Heart right ventricle (tissue), 16 donors: ENCODE data around the gene CEP126. TPM values are rescaled to one million over a fixed set of nuclear protein-coding genes. Genes with fewer than 3 reads are reported as not detected.
"Not testable (repeated sequence)": the region's sequence is repeated elsewhere in the genome, so short reads cannot be mapped to it uniquely, and the experiment has no call there.

Experiments used
- ATAC-seq, 8 donors: fragments of 200-7000 bp; cut with Tn5 transposase; one replicate each; pipeline ENCODE4 v1.9.1; 2020; ENCODE audit warnings: mild to moderate bottlenecking in 8 of 8, moderate library complexity in 8 of 8, moderate number of reproducible peaks in 1 of 8
- DNase-seq, 2 donors: peaks; one replicate each; pipeline ENCODE4 v3.0.0-alpha.2; 2020
- H3K27ac ChIP-seq, 10 donors: fragments of 200-600 bp; sonication (generic) in 2 of 10; one replicate each; pipeline versions ENCODE4 v1.5.0 to v1.8.0; 2020 to 2022; ENCODE audit warnings: mild to moderate bottlenecking in 3 of 10
- H3K27me3 ChIP-seq, 7 donors: fragments of 200-600 bp; one replicate each; pipeline ENCODE4 v1.8.0; 2021 to 2022; ENCODE audit warnings: mild to moderate bottlenecking in 2 of 7
- H3K36me3 ChIP-seq, 9 donors: fragments of 200-600 bp; sonication (generic) in 1 of 9; one replicate each; pipeline versions ENCODE4 v1.5.0 to v1.8.0; 2020 to 2022; ENCODE audit warnings: mild to moderate bottlenecking in 2 of 9
- H3K4me1 ChIP-seq, 9 donors: fragments of 200-600 bp; sonication (generic) in 1 of 9; one replicate each; pipeline versions ENCODE4 v1.5.0 to v1.8.0; 2020 to 2022; ENCODE audit warnings: mild to moderate bottlenecking in 4 of 9
- H3K4me3 ChIP-seq, 10 donors: fragments of 200-600 bp; sonication (generic) in 2 of 10; one replicate each; pipeline versions ENCODE4 v1.5.0 to v1.8.0; 2020 to 2022; ENCODE audit warnings: mild to moderate bottlenecking in 7 of 10, moderate library complexity in 2 of 10
- H3K9me3 ChIP-seq, 11 donors: fragments of 200-600 bp in 10 of 11; sonication (generic) in 2 of 11; one replicate each; pipeline versions ENCODE4 v1.5.0 to v1.8.0; 2013 to 2022; ENCODE audit warnings: mild to moderate bottlenecking in 2 of 11, control low read depth in 1 of 11, moderate library complexity in 1 of 11
- WGBS, 2 donors: extraction: QIAGEN DNeasy Blood & Tissue Kit; methylation state at CpG; one replicate each; pipeline ENCODE4 v1.1.7; 2013; ENCODE audit warnings: inconsistent platforms in 1 of 2; 5-methylcytosine and 5-hydroxymethylcytosine counted together
- intact Hi-C, 10 donors: fragments of 100-400 bp; cut with DNase I; formaldehyde crosslinking; loops; one replicate each; pipeline versions ENCODE4 v1.11.1 to v1.14.2; 2022
- polyA plus RNA-seq, 2 donors: library from polyadenylated mRNA; stranded (reverse); fragments of 200-250 nt; gene quantifications; one replicate each; pipeline ENCODE4 v1.2.3, GENCODE V29; 2013
- total RNA-seq, 10 donors: library from RNA; stranded (reverse); fragmentation: NEBNext Ultra II Directional in 3 of 10; extraction: Animal tissue kit (Norgen Biotek cat#: 25700) in 3 of 10; gene quantifications; one replicate each; pipeline versions ENCODE4 v1.2.1 to v1.2.4, GENCODE V29; 2021 to 2023
- TF ChIP-seq, protein P1 (sequence below), 9 donors: fragments of 200-600 bp; sonication (generic) in 2 of 9; IDR thresholded peaks; one replicate each; pipeline versions ENCODE4 v1.5.0 to v1.8.0; 2021 to 2022; ENCODE audit warnings: antibody characterized with exemption in 9 of 9, mild to moderate bottlenecking in 5 of 9, moderate library complexity in 1 of 9
- donor health status: Arrhythmogenic right ventricular cardiomyopathy.
- donor health status: ischemic (EF 13 %, LVEDD 7.1; RV severe dilation, severe dysfunction).
- donor health status: healthy with polysubstance abuse.
- donor health status: DM: no; HTN: yes; CAD: no.
- donor health status: DM: no; HTN: no; CAD: no.
- donor health status: ischemic (EF 25% LVEDD 6.9; RV normal size, moderate dysfunction).
- donor health status: ischemic (EF 25% LVEDD 5.7; RV mildly dilated, moderate dysfunction).
- donor health status: healthy.
- donor health status: DM: yes; HTN: yes; CAD: no.
- donor health status: Ischemic cardiomyopathy.
- donor health status: ischemic (EF 35%, LVEDD 5.7; RV mildly dilated, moderate dysfunction).
- donor health status: nonischemic (EF 11% LVEDD 7.7; RV severe dilation, severe dysfunction).
- donor health status: DM: yes; HTN: yes; CAD: no.
- donor health status: PGD.
- donor health status: ischemic (EF 29% LVEDD 5.4; RV normal size, mild dysfunction).
- donor health status: nonischemic (EF 23%, LVEDD 6.1; RV moderate dilation, normal function).

The CEP126 gene
- total and polyA plus RNA-seq, 12 donors, result 0.25 to 2.5 (median 1.2) TPM

DNA sequence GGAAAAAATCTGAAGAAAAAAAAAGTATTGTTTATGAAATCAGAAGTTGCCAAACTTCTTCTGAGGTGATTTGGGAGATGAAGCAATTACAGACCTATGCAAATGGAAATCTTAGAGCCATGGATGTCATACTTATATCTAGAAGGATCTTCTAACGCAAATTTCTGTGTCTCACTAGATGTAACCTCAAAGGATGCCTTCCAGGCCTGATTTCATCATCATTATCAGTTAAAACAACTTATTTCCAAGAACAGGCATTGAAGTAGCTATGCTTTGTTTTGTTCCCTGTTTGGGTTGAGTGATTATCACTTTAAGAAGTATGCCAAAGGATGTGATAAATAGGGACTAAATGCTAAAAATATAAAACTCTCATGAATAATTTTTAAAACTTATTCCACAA lies 45.4 kb downstream of the CEP126 start:
- Histone ChIP-seq H3K27me3 (no peaks in the 10 kb centered on the region), H3K9me3 (peaks cover 0 to 8% (median 0%) of the 10 kb centered on the region in 11 donors), H3K36me3 (peaks cover 0 to 42% (median 0%) of the 10 kb centered on the region in 9 donors), H3K4me3 (no peak overlapping the region), H3K4me1 (no peaks in the 10 kb centered on the region), H3K27ac (no peak overlapping the region)
- ATAC-seq, result no peak
- intact Hi-C loops, result no loop called here
- 81 to 85% methylated on average over 1 of the region's 1 CpG for WGBS, 2 donors
- DNase-seq, result no peak
- TF ChIP-seq, protein P1, sequence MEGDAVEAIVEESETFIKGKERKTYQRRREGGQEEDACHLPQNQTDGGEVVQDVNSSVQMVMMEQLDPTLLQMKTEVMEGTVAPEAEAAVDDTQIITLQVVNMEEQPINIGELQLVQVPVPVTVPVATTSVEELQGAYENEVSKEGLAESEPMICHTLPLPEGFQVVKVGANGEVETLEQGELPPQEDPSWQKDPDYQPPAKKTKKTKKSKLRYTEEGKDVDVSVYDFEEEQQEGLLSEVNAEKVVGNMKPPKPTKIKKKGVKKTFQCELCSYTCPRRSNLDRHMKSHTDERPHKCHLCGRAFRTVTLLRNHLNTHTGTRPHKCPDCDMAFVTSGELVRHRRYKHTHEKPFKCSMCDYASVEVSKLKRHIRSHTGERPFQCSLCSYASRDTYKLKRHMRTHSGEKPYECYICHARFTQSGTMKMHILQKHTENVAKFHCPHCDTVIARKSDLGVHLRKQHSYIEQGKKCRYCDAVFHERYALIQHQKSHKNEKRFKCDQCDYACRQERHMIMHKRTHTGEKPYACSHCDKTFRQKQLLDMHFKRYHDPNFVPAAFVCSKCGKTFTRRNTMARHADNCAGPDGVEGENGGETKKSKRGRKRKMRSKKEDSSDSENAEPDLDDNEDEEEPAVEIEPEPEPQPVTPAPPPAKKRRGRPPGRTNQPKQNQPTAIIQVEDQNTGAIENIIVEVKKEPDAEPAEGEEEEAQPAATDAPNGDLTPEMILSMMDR (IDR thresholded peaks at IDR 0.05), result no peak

GRCh38 chr11:101964200-101964599 lies 49.4 kb downstream of the CEP126 start:
- peaks cover 0 to 24% (median 0%) of the 10 kb centered on the region in 9 donors for H3K36me3 ChIP-seq
- intact Hi-C loops, DNase-seq, H3K9me3 ChIP-seq, H3K4me3 ChIP-seq, H3K27ac ChIP-seq, H3K4me1 ChIP-seq, ATAC-seq, H3K27me3 ChIP-seq: not testable (repeated sequence)
- WGBS, 2 donors, result 94 to 95% methylated on average over 10 of the region's 10 CpGs

DNA sequence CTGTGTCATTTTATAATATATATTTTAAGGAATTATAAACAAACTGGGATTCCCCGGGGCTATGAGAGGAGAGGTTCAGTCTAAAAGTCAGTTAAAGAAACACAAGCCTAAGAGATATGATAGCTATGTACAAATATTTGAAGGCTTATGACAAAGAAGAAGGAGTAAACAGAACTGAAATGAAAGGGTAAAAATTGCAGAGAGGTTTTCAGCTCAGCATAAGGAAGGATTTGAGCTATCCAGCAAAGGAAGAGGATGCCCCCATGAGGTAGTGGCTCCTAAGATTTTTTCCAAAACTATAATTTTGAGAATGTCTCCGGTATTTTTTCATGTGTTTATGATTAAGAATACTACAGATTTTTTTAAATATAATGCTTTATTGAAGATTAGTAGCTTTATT lies 59.4 kb downstream of the CEP126 start:
- H3K27me3 ChIP-seq, result no peaks in the 10 kb centered on the region
- ATAC-seq (no peak), DNase-seq (no peak)
- WGBS, 2 donors, result 59 to 61% methylated on average over 2 of the region's 2 CpGs
- H3K36me3 ChIP-seq, result no peaks in the 10 kb centered on the region
- peaks cover 0 to 6% (median 0%) of the 10 kb centered on the region in 11 donors for H3K9me3 ChIP-seq
- H3K27ac ChIP-seq, result no peak overlapping the region
- H3K4me3 ChIP-seq, result no peak overlapping the region
- H3K4me1 ChIP-seq, result no peaks in the 10 kb centered on the region
- intact Hi-C loops, result no loop called here
- TF ChIP-seq, protein P1 (IDR thresholded peaks at IDR 0.05), result peak in 6 of 9 donors; percentile 15 to 30 (median 22)

GRCh38 chr11:101974771-101975170 lies 60.0 kb downstream of the CEP126 start:
- peaks cover 0 to 3% (median 0%) of the 10 kb centered on the region in 9 donors for H3K36me3 ChIP-seq
- no peaks in the 10 kb centered on the region for H3K27me3 ChIP-seq
- 85 to 88% methylated on average over 1 of the region's 1 CpG for WGBS, 2 donors
- peaks cover 0 to 6% (median 0%) of the 10 kb centered on the region in 11 donors for H3K9me3 ChIP-seq
- no peaks in the 10 kb centered on the region for H3K4me1 ChIP-seq
- ATAC-seq (no peak), DNase-seq (no peak)
- no peak overlapping the region for H3K4me3 ChIP-seq
- H3K27ac ChIP-seq, result no peak overlapping the region
- intact Hi-C loops, result no loop called here
- TF ChIP-seq, protein P1 (IDR thresholded peaks at IDR 0.05), result no peak

DNA sequence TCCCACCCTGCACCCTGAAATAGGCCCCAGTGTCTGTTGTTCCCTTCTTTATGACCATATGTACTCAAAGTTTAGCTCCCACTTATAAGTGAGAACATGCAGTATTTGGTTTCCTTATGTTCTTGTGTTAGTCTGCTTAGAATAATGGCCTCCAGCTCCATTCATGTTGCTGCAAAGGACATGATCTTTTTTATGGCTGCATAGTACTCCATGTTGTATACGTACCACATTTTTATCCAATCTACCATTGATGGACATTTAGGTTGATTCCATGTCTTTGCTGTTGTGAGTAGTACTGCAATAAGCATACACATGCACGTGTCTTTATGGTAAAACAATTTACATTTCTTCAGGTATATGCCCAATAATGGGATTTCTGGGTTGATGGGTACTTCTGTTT lies 60.9 kb downstream of the CEP126 start:
- Histone ChIP-seq H3K27me3 (no peaks in the 10 kb centered on the region), H3K27ac (no peak overlapping the region), H3K4me3 (no peak overlapping the region), H3K4me1 (no peaks in the 10 kb centered on the region), H3K9me3 (peaks cover 0 to 6% (median 0%) of the 10 kb centered on the region in 11 donors), H3K36me3 (peaks cover 0 to 5% (median 0%) of the 10 kb centered on the region in 9 donors)
- WGBS, 2 donors, result 86 to 94% methylated on average over 2 of the region's 2 CpGs
- intact Hi-C loops, result no loop called here
- ATAC-seq (no peak), DNase-seq (no peak)
- TF ChIP-seq, protein P1 (IDR thresholded peaks at IDR 0.05), result no peak
